ENCODE data around the gene SRC.

- TF ChIP-seq EZH2 (IDR thresholded peaks at IDR 0.05) (no peak), POLR2AphosphoS5 (IDR thresholded peaks at IDR 0.05; ENCODE audit: borderline replicate concordance, low read depth, low read length) (no peak)
Measured at GRCh38 chr20:37298190-37298939, 47.6 kb upstream of the SRC start.
